HCT116 (cell line): ENCODE results near the gene FNDC11. TPM values are rescaled to one million over a fixed set of nuclear protein-coding genes. Genes with fewer than 3 reads are reported as not detected.
A peak's percentile ranks its signal among the peaks of the same experiment; 100 is the strongest.

Experiments used
- ATAC-seq: fragments of 200-7000 bp; cut with Tn5 transposase; 2 replicates; pipeline ENCODE4 v1.9.1; 2020; ENCODE audit warnings: mild to moderate bottlenecking, moderate library complexity
- BruUV-seq: library from RNA; stranded (reverse); fragments of 400-500 nt; replicated peaks from 2 replicates; lab custom pipeline; 2021; lab: Mats Ljungman, UMichigan
- CTCF ChIA-PET: fragments of 300-600 bp; sonication (Branson Sonifier 250); formaldehyde crosslinking; loops from one replicate; lab custom pipeline; 2021; ENCODE audit warnings: antibody characterized with exemption; lab: Charles Lee
- POLR2A ChIA-PET: fragments of 300-600, 350-600 bp; sonication (Branson Sonifier 250); formaldehyde crosslinking; loops from one replicate; lab custom pipeline; 2021; ENCODE audit warnings: antibody characterized with exemption; lab: Charles Lee
- RAD21 ChIA-PET, 2 experiments: fragments of 300-600 bp; sonication (Branson Sonifier 250); formaldehyde crosslinking; loops; one replicate each; lab custom pipeline; 2023; ENCODE audit warnings: low total read pairs in 2 of 2; ENCODE audit not compliant: uncharacterized antibody in 2 of 2, unreplicated experiment in 2 of 2, low non-redundant PET in 1 of 2; lab: Charles Lee
- DNase-seq: peaks from one replicate; pipeline ENCODE4 v3.0.0-alpha.2; 2010; ENCODE audit warnings: low read depth, low spot score
- H2AFZ ChIP-seq: fragments of 200-600 bp; shearing (Covaris generic), sonication (generic); 2 replicates; pipeline ENCODE4 v1.6.1; 2017; ENCODE audit warnings: low read depth, mixed run types, mixed read lengths, antibody characterized with exemption, low read length; ENCODE audit not compliant: poor library complexity, severe bottlenecking
- H3K27ac ChIP-seq: 2 replicates; pipeline ENCODE4 v1.5.1; 2012; ENCODE audit warnings: low read depth, low read length
- H3K27me3 ChIP-seq: fragments of 200-600 bp; sonication (generic); 2 replicates; pipeline ENCODE4 v1.6.1; 2016; ENCODE audit warnings: mixed run types, low read length, mixed read lengths; ENCODE audit not compliant: insufficient read depth
- H3K36me3 ChIP-seq, 2 experiments: fragments of 200-500 bp in 1 of 2; fragments of 200-600 bp in 1 of 2; sonication (Bioruptor generic) in 1 of 2; sonication (generic) in 1 of 2; 2 replicates each; pipeline versions ENCODE4 v1.5.1 to v1.6.1; 2014 to 2016; ENCODE audit warnings: low read length in 2 of 2, inconsistent platforms in 1 of 2, mixed read lengths in 1 of 2, mixed run types in 1 of 2; ENCODE audit not compliant: insufficient read depth in 2 of 2, control insufficient read depth in 1 of 2
- H3K4me1 ChIP-seq, 2 experiments: fragments of 200-600 bp in 1 of 2; sonication (generic) in 1 of 2; 2 replicates each; pipeline versions ENCODE4 v1.5.1 to v1.6.1; 2012 to 2017; ENCODE audit warnings: low read length in 2 of 2, inconsistent platforms in 1 of 2, mild to moderate bottlenecking in 1 of 2, mixed read lengths in 1 of 2, mixed run types in 1 of 2, moderate library complexity in 1 of 2; ENCODE audit not compliant: insufficient read depth in 2 of 2, control insufficient read depth in 1 of 2
- H3K4me2 ChIP-seq: fragments of 200-600 bp; sonication (generic); 2 replicates; pipeline ENCODE4 v1.6.1; 2017; ENCODE audit warnings: mixed run types, low read length, mixed read lengths
- H3K4me3 ChIP-seq, 2 experiments: fragments of 200-600 bp in 1 of 2; sonication (generic) in 1 of 2; replicated peaks in 1 of 2; 2 replicates each; pipeline ENCODE4 v1.5.1; 2011 to 2016; ENCODE audit warnings: low read length in 2 of 2, control low read depth in 1 of 2, low read depth in 1 of 2, mild to moderate bottlenecking in 1 of 2, mixed read lengths in 1 of 2, mixed run types in 1 of 2
- H3K79me2 ChIP-seq: fragments of 200-600 bp; sonication (generic); 2 replicates; pipeline ENCODE4 v1.6.1; 2017; ENCODE audit warnings: mild to moderate bottlenecking, mixed run types, low read length, moderate library complexity, mixed read lengths; ENCODE audit not compliant: insufficient read depth
- H3K9ac ChIP-seq: fragments of 200-600 bp; sonication (generic); 2 replicates; pipeline ENCODE4 v1.6.1; 2016; ENCODE audit warnings: low read length, mixed read lengths
- H3K9me2 ChIP-seq: fragments of 200-600 bp; sonication (generic), shearing (Covaris generic); 2 replicates; pipeline ENCODE4 v1.6.1; 2017; ENCODE audit warnings: mixed run types, mild to moderate bottlenecking, moderate library complexity; ENCODE audit not compliant: insufficient read depth
- H3K9me3 ChIP-seq, 2 experiments: fragments of 200-500 bp in 1 of 2; fragments of 200-600 bp in 1 of 2; sonication (Bioruptor generic) in 1 of 2; sonication (generic) in 1 of 2; 2 replicates each; pipeline ENCODE4 v1.6.1; 2014 to 2017; ENCODE audit warnings: low read length in 2 of 2, mixed read lengths in 2 of 2, inconsistent platforms in 1 of 2, low read depth in 1 of 2, mild to moderate bottlenecking in 1 of 2, mixed run types in 1 of 2, moderate library complexity in 1 of 2; ENCODE audit not compliant: control insufficient read depth in 1 of 2, insufficient read depth in 1 of 2
- H4K20me1 ChIP-seq: fragments of 200-600 bp; sonication (generic), shearing (Covaris generic); 2 replicates; pipeline ENCODE4 v1.6.1; 2017; ENCODE audit warnings: mixed run types, mild to moderate bottlenecking, moderate library complexity; ENCODE audit not compliant: insufficient read depth
- CBX3 ChIP-seq: IDR thresholded peaks from 2 replicates; pipeline ENCODE4 v1.6.1; 2012; ENCODE audit warnings: low read depth
- CEBPB ChIP-seq: IDR thresholded peaks from 2 replicates; pipeline ENCODE4 v1.6.1; 2012; ENCODE audit warnings: low read depth
- EGR1 ChIP-seq: IDR thresholded peaks from 2 replicates; pipeline ENCODE4 v1.6.1; 2012; ENCODE audit warnings: low read depth
- ELF1 ChIP-seq: IDR thresholded peaks from 2 replicates; pipeline ENCODE4 v1.6.1; 2012; ENCODE audit warnings: low read depth, borderline replicate concordance
- EZH2phosphoT487 ChIP-seq: fragments of 200-600 bp; IDR thresholded peaks from 2 replicates; pipeline ENCODE4 v1.6.1; 2018; ENCODE audit warnings: antibody characterized with exemption, borderline replicate concordance
- FOSL1 ChIP-seq: IDR thresholded peaks from 2 replicates; pipeline ENCODE4 v1.6.1; 2012; ENCODE audit warnings: low read depth
- REST ChIP-seq: IDR thresholded peaks from 2 replicates; pipeline ENCODE4 v1.6.1; 2012; ENCODE audit warnings: low read depth
- intact Hi-C: fragments of 100-400 bp; cut with micrococcal nuclease; formaldehyde crosslinking; loops from 2 replicates; pipeline ENCODE4 v1.10.0; 2022
- total RNA-seq: library from RNA; stranded (reverse); gene quantifications from one replicate; pipeline ENCODE4 v1.2.1, GENCODE V29; 2021; ENCODE audit not compliant: unreplicated experiment

Gene FNDC11
- total RNA-seq, 1 experiment from 2014 or later = 5.5 TPM

GRCh38 chr20:63540417-63541186, 13.4 kb upstream of the FNDC11 start:
- intact Hi-C loops = no loop called here
- no peaks in the 10 kb centered on the region for H3K9me3 ChIP-seq
- H3K36me3 ChIP-seq = no peaks in the 10 kb centered on the region
- no peaks in the 10 kb centered on the region for H3K9me2 ChIP-seq
- peaks cover 52 to 95% of the 10 kb centered on the region in 2 experiments for H3K4me1 ChIP-seq
- H3K27me3 ChIP-seq = no peaks in the 10 kb centered on the region
- DNase-seq (no peak), ATAC-seq (no peak)
- BruUV-seq = no TSS peak
- CTCF ChIA-PET = interaction anchor here (3.3 kb wide), 1 partner anchor 433 kb away, joined by 30 read pairs; no protein-coding TSS in a partner anchor
- peak overlapping the region; percentile 76 for H3K4me2 ChIP-seq
- RAD21 ChIA-PET = no interaction called here
- TF ChIP-seq EGR1 (no peak), ELF1 (no peak), REST (no peak), CEBPB (no peak), FOSL1 (no peak), CBX3 (no peak), EZH2phosphoT487 (no peak)
- H2AFZ ChIP-seq = no peak overlapping the region
- no peaks in the 10 kb centered on the region for H4K20me1 ChIP-seq
- POLR2A ChIA-PET = no interaction called here
- H3K9ac ChIP-seq = no peak overlapping the region
- peak overlapping the region in 1 of 2 experiments; percentile 64; a peak in 3 of 4 replicates for H3K4me3 ChIP-seq
- peak overlapping the region; percentile 72; the same call in 1 of the 2 replicates for H3K27ac ChIP-seq
- H3K79me2 ChIP-seq = no peaks in the 10 kb centered on the region
